GM12878 (cell line): Measurements from ENCODE around the gene FARS2. TPM values are rescaled to one million over a fixed set of nuclear protein-coding genes. Genes with fewer than 3 reads are reported as not detected.

ENCODE experiments used
- ATAC-seq: fragments of 200-7000 bp; cut with Tn5 transposase; 3 replicates; pipeline ENCODE4 v1.9.1; 2020; ENCODE audit warnings: mild to moderate bottlenecking, moderate library complexity
- BruUV-seq: library from RNA; stranded (reverse); fragments of 400-500 nt; replicated peaks from 2 replicates; lab custom pipeline; 2021; lab: Mats Ljungman, UMichigan
- CTCF ChIA-PET: fragments of 300-600 bp; sonication (Branson Sonifier 250); formaldehyde crosslinking; extraction: SDS; loops from one replicate; lab custom pipeline; 2021; ENCODE audit warnings: inconsistent platforms; lab: Yijun Ruan, JAX
- POLR2A ChIA-PET: fragments of 350-600 bp; formaldehyde crosslinking; extraction: SDS; loops from one replicate; lab custom pipeline; 2021; ENCODE audit warnings: inconsistent platforms; lab: Charles Lee
- RAD21 ChIA-PET: fragments of 300-600 bp; sonication (Branson Sonifier 250); formaldehyde crosslinking; loops from one replicate; lab custom pipeline; 2023; ENCODE audit warnings: antibody characterized with exemption; ENCODE audit not compliant: unreplicated experiment; lab: Charles Lee
- SMC1A ChIA-PET: fragments of 300-600 bp; sonication (Branson Sonifier 250); formaldehyde crosslinking; loops from one replicate; lab custom pipeline; 2023; ENCODE audit not compliant: unreplicated experiment, uncharacterized antibody; lab: Charles Lee
- DNase-seq: peaks from one replicate; pipeline ENCODE4 v3.0.0-alpha.2; 2011; ENCODE audit warnings: low read depth, low spot score
- FAIRE-seq: peaks from 3 replicates; lab custom pipeline; 2011; peaks lifted over from hg19 to GRCh38; lab: Jason Lieb, UNC
- H2AFZ ChIP-seq: 2 replicates; pipeline ENCODE4 v1.6.0; 2011; ENCODE audit warnings: low read depth, low read length, control low read depth; ENCODE audit not compliant: control insufficient read depth
- H3K27ac ChIP-seq: 2 replicates; pipeline ENCODE4 v1.5.1; 2011; ENCODE audit warnings: control low read depth; ENCODE audit not compliant: control insufficient read depth, insufficient read depth
- H3K27me3 ChIP-seq, 2 experiments: replicated peaks in 1 of 2; 2 replicates each; pipeline versions ENCODE4 v1.6.0 to v1.6.1; 2011; ENCODE audit warnings: low read length in 1 of 2; ENCODE audit not compliant: control insufficient read depth in 2 of 2, insufficient read depth in 2 of 2
- H3K36me3 ChIP-seq, 2 experiments: 2 replicates each; pipeline ENCODE4 v1.5.1; 2011; ENCODE audit warnings: low read length in 1 of 2; ENCODE audit not compliant: control insufficient read depth in 2 of 2, insufficient read depth in 2 of 2
- H3K4me1 ChIP-seq: 2 replicates; pipeline ENCODE4 v1.6.1; 2011; ENCODE audit warnings: mild to moderate bottlenecking, low read length, moderate library complexity, mixed read lengths; ENCODE audit not compliant: control insufficient read depth, insufficient read depth
- H3K4me2 ChIP-seq: 2 replicates; pipeline ENCODE4 v1.6.0; 2011; ENCODE audit warnings: control low read depth; ENCODE audit not compliant: control insufficient read depth, insufficient read depth
- H3K4me3 ChIP-seq: fragments of 200-600 bp; sonication (generic); 2 replicates; pipeline ENCODE4 v1.5.1; 2016
- H3K79me2 ChIP-seq: 2 replicates; pipeline ENCODE4 v1.6.0; 2011; ENCODE audit warnings: low read length; ENCODE audit not compliant: control insufficient read depth, insufficient read depth
- H3K9ac ChIP-seq: 2 replicates; pipeline ENCODE4 v1.8.0; 2011; ENCODE audit warnings: low read length, control low read depth, mixed read lengths; ENCODE audit not compliant: control insufficient read depth, insufficient read depth
- H3K9me3 ChIP-seq: replicated peaks from 3 replicates; pipeline ENCODE4 v1.5.1; 2011; ENCODE audit warnings: mild to moderate bottlenecking, low read length; ENCODE audit not compliant: control insufficient read depth, insufficient read depth
- H4K20me1 ChIP-seq: 2 replicates; pipeline ENCODE4 v1.6.0; 2011; ENCODE audit not compliant: control insufficient read depth, insufficient read depth
- MYC ChIP-seq: IDR thresholded peaks from 2 replicates; pipeline ENCODE4 v1.6.1; 2011; ENCODE audit warnings: mild to moderate bottlenecking, low read length, moderate library complexity, inconsistent platforms; ENCODE audit not compliant: insufficient read depth, insufficient replicate concordance, insufficient read length, severe bottlenecking
- NR2C2 ChIP-seq: IDR thresholded peaks from 2 replicates; pipeline ENCODE4 v1.6.1; 2011; ENCODE audit warnings: borderline replicate concordance, low read depth; ENCODE audit not compliant: control insufficient read depth, insufficient read length
- WGBS: methylation state at CpG from one replicate; pipeline ENCODE4 v1.1.6; 2016; ENCODE audit warnings: low lambda C conversion rate; ENCODE audit not compliant: insufficient replicate concordance, insufficient coverage; ENCODE audit errors: missing lambda C conversion rate; 5-methylcytosine and 5-hydroxymethylcytosine counted together
- in situ Hi-C: fragments of 300-500 bp; cut with MboI; formaldehyde crosslinking; loops from 9 replicates; pipeline ENCODE4 v1.14.3; 2018; ENCODE audit warnings: mixed read lengths
- intact Hi-C: fragments of 100-400 bp; cut with micrococcal nuclease; formaldehyde crosslinking; loops from one replicate; pipeline ENCODE4 v1.14.2; 2022; ENCODE audit not compliant: unreplicated experiment
- polyA plus RNA-seq, 11 experiments: library from polyadenylated mRNA; depleted of rRNA in 4 of 11; unstranded in 6 of 11; stranded (reverse) in 5 of 11; fragments of >200 nt; fragmentation: Nextera tagmentation in 4 of 11; fragmentation: Illumina TruSeq in 1 of 11; extraction: Ambion mirVana in 4 of 11; extraction: Trizol in 1 of 11; gene quantifications; 1 replicate in 1 of 11; 2 replicates in 10 of 11; pipeline versions ENCODE4 v1.2.1 to v1.2.3, GENCODE V29; 2011 to 2016; ENCODE audit warnings: inconsistent platforms in 2 of 11, missing spikeins in 2 of 11, low read depth in 1 of 11
- total RNA-seq, 4 experiments: library from RNA; depleted of rRNA in 3 of 4; stranded (reverse); fragments of >200 nt in 3 of 4; fragmentation: Illumina TruSeq in 1 of 4; extraction: Trizol in 1 of 4; gene quantifications; 2 replicates each; pipeline versions ENCODE4 v1.2.1 to v1.2.3, GENCODE V29; 2013 to 2021
- TF ChIP-seq, protein P1 (sequence below): fragments of 450-650 bp; formaldehyde crosslinking; IDR thresholded peaks from 2 replicates; pipeline ENCODE4 v1.4.0; 2022; ENCODE audit warnings: mild to moderate bottlenecking, moderate library complexity

The FARS2 gene
- total and polyA plus RNA-seq, 10 of the 15 experiments (the other 5 are each of a cell fraction or from before 2014, with no cell fraction given), result 16.8 to 46.7 (median 25.6) TPM

DNA sequence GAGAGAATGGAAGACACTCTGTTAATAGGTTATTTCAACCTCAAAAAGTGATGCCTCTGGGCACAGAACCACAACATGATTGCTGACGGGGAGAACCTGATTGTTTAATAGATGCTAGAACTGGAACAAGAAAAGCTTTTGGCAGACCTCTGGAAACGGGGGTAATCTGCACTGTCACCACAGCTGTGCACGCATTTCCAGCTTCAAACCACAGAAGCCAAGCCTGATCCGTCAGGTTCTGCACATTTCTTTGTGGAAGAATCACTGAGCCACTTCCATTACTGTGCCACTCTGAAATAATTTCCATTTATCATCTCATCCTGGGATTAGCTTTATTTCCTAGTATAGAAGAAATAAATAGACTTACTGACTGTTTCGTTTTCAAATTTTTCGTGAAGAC lies 309.3 kb downstream of the FARS2 start:
- ChIA-PET RAD21 (no interaction called here), CTCF (interaction anchor here (0.8 to 1.0 kb wide), 3 partner anchors 9 to 99 kb away, joined by 3 to 4 read pairs (median 3); no protein-coding TSS in a partner anchor)
- no peak for FAIRE-seq

More for the DNA sequence above, 309.3 kb downstream of the FARS2 start:
- H3K4me3 ChIP-seq, result no peak overlapping the region
- TF ChIP-seq MYC (no peak), NR2C2 (no peak)
- TF ChIP-seq, protein P1, sequence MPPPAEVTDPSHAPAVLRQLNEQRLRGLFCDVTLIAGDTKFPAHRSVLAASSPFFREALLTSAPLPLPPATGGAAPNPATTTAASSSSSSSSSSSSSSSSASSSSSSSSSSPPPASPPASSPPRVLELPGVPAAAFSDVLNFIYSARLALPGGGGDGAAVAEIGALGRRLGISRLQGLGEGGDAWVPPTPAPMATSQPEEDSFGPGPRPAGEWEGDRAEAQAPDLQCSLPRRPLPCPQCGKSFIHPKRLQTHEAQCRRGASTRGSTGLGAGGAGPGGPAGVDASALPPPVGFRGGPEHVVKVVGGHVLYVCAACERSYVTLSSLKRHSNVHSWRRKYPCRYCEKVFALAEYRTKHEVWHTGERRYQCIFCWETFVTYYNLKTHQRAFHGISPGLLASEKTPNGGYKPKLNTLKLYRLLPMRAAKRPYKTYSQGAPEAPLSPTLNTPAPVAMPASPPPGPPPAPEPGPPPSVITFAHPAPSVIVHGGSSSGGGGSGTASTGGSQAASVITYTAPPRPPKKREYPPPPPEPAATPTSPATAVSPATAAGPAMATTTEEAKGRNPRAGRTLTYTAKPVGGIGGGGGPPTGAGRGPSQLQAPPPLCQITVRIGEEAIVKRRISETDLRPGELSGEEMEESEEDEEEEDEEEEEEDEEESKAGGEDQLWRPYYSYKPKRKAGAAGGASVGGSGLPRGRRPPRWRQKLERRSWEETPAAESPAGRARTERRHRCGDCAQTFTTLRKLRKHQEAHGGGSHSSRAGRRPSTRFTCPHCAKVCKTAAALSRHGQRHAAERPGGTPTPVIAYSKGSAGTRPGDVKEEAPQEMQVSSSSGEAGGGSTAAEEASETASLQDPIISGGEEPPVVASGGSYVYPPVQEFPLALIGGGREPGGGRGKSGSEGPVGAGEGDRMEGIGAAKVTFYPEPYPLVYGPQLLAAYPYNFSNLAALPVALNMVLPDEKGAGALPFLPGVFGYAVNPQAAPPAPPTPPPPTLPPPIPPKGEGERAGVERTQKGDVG (CRISPR knock-in tag), result no peak
- ATAC-seq, result no peak
- H3K27ac ChIP-seq, result no peak overlapping the region
- intact Hi-C loops, result no loop called here
- H4K20me1 ChIP-seq, result no peaks in the 10 kb centered on the region
- no peaks in the 10 kb centered on the region for H3K36me3 ChIP-seq
- no peak overlapping the region for H3K4me2 ChIP-seq
- SMC1A ChIA-PET, result interaction anchor here (1.9 kb wide), 1 partner anchor 100 kb away, joined by 5 read pairs; no protein-coding TSS in a partner anchor
- H3K4me1 ChIP-seq, result peaks cover 26% of the 10 kb centered on the region
- no peak overlapping the region for H2AFZ ChIP-seq
- H3K79me2 ChIP-seq, result no peaks in the 10 kb centered on the region
- POLR2A ChIA-PET, result no interaction called here
- no TSS peak for BruUV-seq
- no peaks in the 10 kb centered on the region for H3K27me3 ChIP-seq
- 88% methylated on average over 6 of the region's 6 CpGs for WGBS
- in situ Hi-C loops, result no loop called here
- no peak for DNase-seq
- no peaks in the 10 kb centered on the region for H3K9me3 ChIP-seq
- H3K9ac ChIP-seq, result no peak overlapping the region
